MM.1S (cell line): ENCODE measurements around the gene IFITM10.

Experiments
- DNase-seq: peaks from one replicate; pipeline ENCODE4 v3.0.0-alpha.2; 2015
- H2AFZ ChIP-seq: fragments of 300-600 bp; sonication (generic); 2 replicates; pipeline ENCODE4 v1.6.0; 2016; ENCODE audit warnings: antibody characterized with exemption, low read length
- H3F3A ChIP-seq: fragments of 300-600 bp; sonication (generic); 2 replicates; pipeline ENCODE4 v1.6.1; 2016; ENCODE audit warnings: mild to moderate bottlenecking, antibody characterized with exemption, low read length, moderate library complexity, mixed read lengths; ENCODE audit not compliant: insufficient read depth
- H3K27ac ChIP-seq: fragments of 300-600 bp; sonication (generic); 2 replicates; pipeline ENCODE4 v1.5.1; 2016; ENCODE audit warnings: mild to moderate bottlenecking, low read length
- H3K27me3 ChIP-seq: fragments of 300-600 bp; sonication (generic); replicated peaks from 2 replicates; pipeline ENCODE4 v1.6.0; 2016; ENCODE audit warnings: low read length; ENCODE audit not compliant: insufficient read depth
- H3K36me3 ChIP-seq: fragments of 300-600 bp; sonication (generic); replicated peaks from 2 replicates; pipeline ENCODE4 v1.6.1; 2016; ENCODE audit warnings: mild to moderate bottlenecking, low read length, mixed read lengths; ENCODE audit not compliant: insufficient read depth
- H3K4me1 ChIP-seq: fragments of 300-600 bp; sonication (generic); 2 replicates; pipeline ENCODE4 v1.6.1; 2016; ENCODE audit warnings: low read length, mixed read lengths
- H3K4me2 ChIP-seq: fragments of 300-600 bp; sonication (generic); 2 replicates; pipeline ENCODE4 v1.6.0; 2016; ENCODE audit warnings: low read depth, low read length
- H3K4me3 ChIP-seq: fragments of 300-600 bp; sonication (generic); 2 replicates; pipeline ENCODE4 v1.5.1; 2016; ENCODE audit warnings: low read length, mixed read lengths
- H3K79me2 ChIP-seq: fragments of 300-600 bp; sonication (generic); 2 replicates; pipeline ENCODE4 v1.6.1; 2016; ENCODE audit warnings: mixed run types, low read length, mixed read lengths
- H3K9ac ChIP-seq: fragments of 300-600 bp; sonication (generic); 2 replicates; pipeline ENCODE4 v1.6.1; 2016; ENCODE audit warnings: low read length, mixed read lengths
- H3K9me2 ChIP-seq: fragments of 300-600 bp; sonication (generic); replicated peaks from 2 replicates; pipeline ENCODE4 v1.6.1; 2016; ENCODE audit warnings: mild to moderate bottlenecking, low read length, mixed read lengths; ENCODE audit not compliant: insufficient read depth
- H3K9me3 ChIP-seq: fragments of 300-600 bp; sonication (generic); replicated peaks from 2 replicates; pipeline ENCODE4 v1.6.1; 2016; ENCODE audit warnings: mild to moderate bottlenecking, low read length, mixed read lengths; ENCODE audit not compliant: insufficient read depth
- H4K20me1 ChIP-seq: fragments of 300-600 bp; sonication (generic); 2 replicates; pipeline ENCODE4 v1.6.1; 2016; ENCODE audit warnings: mild to moderate bottlenecking, low read length, moderate library complexity, mixed read lengths; ENCODE audit not compliant: insufficient read depth
- CTCF ChIP-seq: fragments of 300-600 bp; sonication (generic); IDR thresholded peaks from 2 replicates; pipeline ENCODE4 v1.5.1; 2016; ENCODE audit warnings: antibody characterized with exemption, low read length, mixed read lengths
- EZH2 ChIP-seq: fragments of 300-600 bp; sonication (generic); optimal IDR thresholded peaks from 2 replicates; pipeline ENCODE3; 2017; ENCODE audit warnings: low read depth, mild to moderate bottlenecking, antibody characterized with exemption, low read length, mixed read lengths
- EZH2phosphoT487 ChIP-seq: fragments of 300-600 bp; sonication (generic); IDR thresholded peaks from 2 replicates; pipeline ENCODE4 v1.6.1; 2018; ENCODE audit warnings: antibody characterized with exemption, low read length

The IFITM10 gene

GRCh38 chr11:1793081-1793480 lies 42.7 kb upstream of the IFITM10 start:
- peak overlapping the region; percentile 35; the same call in 1 of the 2 replicates for H3K4me2 ChIP-seq
- peaks cover 94% of the 10 kb centered on the region for H3K27me3 ChIP-seq
- no peaks in the 10 kb centered on the region for H3K79me2 ChIP-seq
- H3K9me2 ChIP-seq: no peaks in the 10 kb centered on the region
- H3K36me3 ChIP-seq: no peaks in the 10 kb centered on the region
- no peaks in the 10 kb centered on the region for H3K9me3 ChIP-seq
- H3K4me3 ChIP-seq: peak overlapping the region; percentile 17; the same call in 1 of the 2 replicates
- no peaks in the 10 kb centered on the region for H4K20me1 ChIP-seq
- H2AFZ ChIP-seq: no peak overlapping the region
- no peak for DNase-seq
- no peak for TF ChIP-seq EZH2
- TF ChIP-seq EZH2phosphoT487: no peak
- no peak for TF ChIP-seq CTCF
- H3K9ac ChIP-seq: no peak overlapping the region
- H3K27ac ChIP-seq: no peak overlapping the region
- H3F3A ChIP-seq: no peaks in the 10 kb centered on the region
- no peaks in the 10 kb centered on the region for H3K4me1 ChIP-seq

DNA sequence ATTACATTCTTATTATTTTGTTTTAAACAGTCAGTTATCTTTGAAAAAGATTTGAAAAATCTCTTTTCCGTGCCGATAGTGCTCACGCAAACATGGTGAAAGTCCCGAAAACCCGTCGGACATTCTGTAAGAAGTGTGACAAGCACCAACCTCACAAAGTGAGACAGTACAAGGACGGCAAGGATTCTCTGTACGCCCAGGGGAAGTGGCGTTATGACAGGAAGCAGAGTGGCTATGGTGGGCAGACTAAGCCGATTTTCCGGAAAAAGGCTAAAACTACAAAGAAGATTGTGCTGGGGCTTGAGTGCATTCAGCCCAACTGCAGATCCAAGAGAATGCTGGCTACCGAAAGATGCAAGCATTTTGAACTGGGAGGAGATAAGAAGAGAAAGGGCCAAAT lies 42.1 kb upstream of the IFITM10 start:
- Histone ChIP-seq H3K4me1 (no peaks in the 10 kb centered on the region), H3K9me3 (no peaks in the 10 kb centered on the region), H3F3A (no peaks in the 10 kb centered on the region), H3K4me2 (no peak overlapping the region), H3K79me2 (no peaks in the 10 kb centered on the region), H3K36me3 (no peaks in the 10 kb centered on the region), H2AFZ (no peak overlapping the region), H3K9ac (no peak overlapping the region), H3K9me2 (no peaks in the 10 kb centered on the region), H3K4me3 (no peak overlapping the region), H4K20me1 (no peaks in the 10 kb centered on the region), H3K27ac (no peak overlapping the region), H3K27me3 (peaks cover 93% of the 10 kb centered on the region)
- DNase-seq: no peak
- TF ChIP-seq CTCF (no peak), EZH2phosphoT487 (no peak)

DNA sequence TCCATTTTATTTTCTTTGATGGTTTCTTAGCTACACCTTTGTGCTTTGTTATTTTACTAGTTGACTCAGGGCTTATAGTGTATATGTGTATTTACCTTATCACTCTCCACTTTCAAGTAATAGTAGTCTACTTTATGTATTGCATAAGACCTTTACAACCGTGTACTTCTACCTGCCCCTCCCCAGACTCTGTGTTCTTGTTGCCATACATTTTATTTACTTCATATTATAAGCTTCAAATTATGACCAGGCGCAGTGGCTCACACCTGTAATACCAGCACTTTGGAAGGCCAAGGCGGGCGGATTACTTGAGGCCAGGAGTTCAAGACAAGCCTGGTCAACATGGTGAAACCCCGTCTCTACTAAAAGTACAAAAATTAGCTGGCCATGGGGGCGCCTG lies 41.5 kb upstream of the IFITM10 start:
- H3K27me3 ChIP-seq: peaks cover 93% of the 10 kb centered on the region
- no peaks in the 10 kb centered on the region for H3K9me3 ChIP-seq
- no peak overlapping the region for H3K4me2 ChIP-seq
- TF ChIP-seq EZH2: no peak
- TF ChIP-seq CTCF: no peak
- H3K9ac ChIP-seq: no peak overlapping the region
- no peak overlapping the region for H3K4me3 ChIP-seq
- no peaks in the 10 kb centered on the region for H4K20me1 ChIP-seq
- H3K79me2 ChIP-seq: no peaks in the 10 kb centered on the region
- H3K9me2 ChIP-seq: no peaks in the 10 kb centered on the region
- H3F3A ChIP-seq: no peaks in the 10 kb centered on the region
- H3K4me1 ChIP-seq: no peaks in the 10 kb centered on the region
- H3K36me3 ChIP-seq: no peaks in the 10 kb centered on the region
- H3K27ac ChIP-seq: no peak overlapping the region
- no peak overlapping the region for H2AFZ ChIP-seq
- DNase-seq: no peak
